ENCODE measurements around the gene NFKBIZ.
"Not testable (repeated sequence)": the region's sequence is repeated elsewhere in the genome, so short reads cannot be mapped to it uniquely, and the experiment has no call there.

NFKBIZ gene

GRCh38 chr3:101851072-101851770 lies 1.9 kb downstream of the NFKBIZ start:
- no peak for DNase-seq (ENCODE audit: low read depth in 2 of 2)

- DNase-seq (ENCODE audit: low read depth in 2 of 2) = no peak
Observed at GRCh38 chr3:101851850-101852714, 2.8 kb downstream of the NFKBIZ start.

- no peak for DNase-seq (ENCODE audit: low read depth in 2 of 2)
Observed at GRCh38 chr3:101852983-101853840, 3.9 kb downstream of the NFKBIZ start.

GRCh38 chr3:101853982-101854381 lies 4.7 kb downstream of the NFKBIZ start:
- DNase-seq (ENCODE audit: low read depth in 2 of 2) = no peak

- DNase-seq (ENCODE audit: low read depth in 2 of 2) = no peak
Observed at GRCh38 chr3:101854608-101855304, 5.4 kb downstream of the NFKBIZ start.

- no peak for DNase-seq (ENCODE audit: low read depth in 2 of 2)
Observed at GRCh38 chr3:101857301-101857741, 8.0 kb downstream of the NFKBIZ start.

GRCh38 chr3:101858464-101859030 lies 9.2 kb downstream of the NFKBIZ start:
- DNase-seq (ENCODE audit: low read depth in 2 of 2) = no peak

GRCh38 chr3:101859882-101860448 lies 10.7 kb downstream of the NFKBIZ start:
- DNase-seq (ENCODE audit: low read depth in 2 of 2) = no peak

- no peak for DNase-seq (ENCODE audit: low read depth in 2 of 2)
Observed at GRCh38 chr3:101861212-101861788, 12.0 kb downstream of the NFKBIZ start.

- DNase-seq (ENCODE audit: low read depth in 2 of 2) = no peak
Observed at GRCh38 chr3:101861789-101862415, 12.6 kb downstream of the NFKBIZ start.

GRCh38 chr3:101862416-101863165 lies 13.3 kb downstream of the NFKBIZ start:
- no peak for DNase-seq (ENCODE audit: low read depth in 2 of 2)

- DNase-seq (ENCODE audit: low read depth in 2 of 2) = not testable (repeated sequence)
Observed at GRCh38 chr3:101864926-101865325, 15.6 kb downstream of the NFKBIZ start.

GRCh38 chr3:101865751-101866509 lies 16.6 kb downstream of the NFKBIZ start:
- DNase-seq (ENCODE audit: low read depth in 2 of 2) = no peak

- no peak for DNase-seq (ENCODE audit: low read depth in 2 of 2)
Observed at GRCh38 chr3:101867511-101867910, 18.2 kb downstream of the NFKBIZ start.

GRCh38 chr3:101867996-101868395 lies 18.7 kb downstream of the NFKBIZ start:
- no peak for DNase-seq (ENCODE audit: low read depth in 2 of 2)

- no peak for DNase-seq (ENCODE audit: low read depth in 2 of 2)
Observed at GRCh38 chr3:101868534-101869464, 19.5 kb downstream of the NFKBIZ start.

- no peak for DNase-seq (ENCODE audit: low read depth in 2 of 2)
Observed at GRCh38 chr3:101870138-101870537, 20.8 kb downstream of the NFKBIZ start.

All from activated CD4-positive, alpha-beta T cell treated with anti-CD3 and anti-CD28 coated beads for 24 hours (primary cell).